HFF-Myc (cell line): ENCODE results near the gene STK25.

Experiments
- DNase-seq: peaks from one replicate; pipeline ENCODE4 v3.0.0-alpha.2; 2011; ENCODE audit warnings: low read depth; ENCODE audit errors: extremely low read depth
- H3K4me3 ChIP-seq: replicated peaks from 2 replicates; pipeline ENCODE4 v1.5.1; 2011; ENCODE audit warnings: low read depth, mild to moderate bottlenecking, control low read depth, low read length
- TF ChIP-seq, protein P1 (sequence below): IDR thresholded peaks from 2 replicates; pipeline ENCODE4 v1.5.1; 2012; ENCODE audit warnings: mild to moderate bottlenecking, low read depth, low read length, control low read depth; ENCODE audit errors: missing control alignments

STK25 gene

DNA sequence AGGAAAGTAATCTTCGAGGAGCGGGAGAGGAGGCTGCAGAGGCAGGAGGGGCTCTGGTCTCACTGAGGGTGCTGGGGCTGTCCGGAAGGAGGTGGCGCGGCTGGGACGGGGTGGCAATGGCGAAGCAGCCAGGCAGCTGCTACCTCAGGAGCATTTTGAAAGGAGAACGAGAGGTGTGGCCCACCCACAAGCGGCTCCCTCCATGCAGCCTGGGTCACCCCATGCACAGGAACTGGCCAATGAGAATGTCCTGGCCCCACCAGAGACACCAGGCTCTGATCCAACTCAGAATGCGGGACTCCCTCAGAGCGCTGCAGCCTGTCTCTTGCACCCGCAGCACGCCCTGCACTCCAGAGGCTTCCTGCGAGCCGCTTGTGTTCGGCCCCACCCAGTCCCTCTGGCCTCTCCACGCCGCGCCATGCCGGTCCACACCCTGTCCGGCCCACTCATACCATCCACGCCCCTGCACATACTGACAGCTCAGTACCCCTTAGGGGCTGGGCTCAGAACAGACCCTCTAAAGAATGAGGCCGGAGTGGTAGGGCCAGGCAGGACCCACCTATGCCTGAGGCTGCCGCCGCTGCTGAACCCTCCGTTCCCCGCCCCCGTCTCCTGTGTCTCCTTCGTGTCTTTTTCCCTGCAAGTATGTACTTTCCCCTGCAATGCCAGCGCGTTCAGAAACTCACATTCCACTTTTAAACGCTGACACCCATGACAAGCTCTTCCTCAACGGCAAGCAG lies 43.8 kb upstream of the STK25 start:
- TF ChIP-seq, protein P1, sequence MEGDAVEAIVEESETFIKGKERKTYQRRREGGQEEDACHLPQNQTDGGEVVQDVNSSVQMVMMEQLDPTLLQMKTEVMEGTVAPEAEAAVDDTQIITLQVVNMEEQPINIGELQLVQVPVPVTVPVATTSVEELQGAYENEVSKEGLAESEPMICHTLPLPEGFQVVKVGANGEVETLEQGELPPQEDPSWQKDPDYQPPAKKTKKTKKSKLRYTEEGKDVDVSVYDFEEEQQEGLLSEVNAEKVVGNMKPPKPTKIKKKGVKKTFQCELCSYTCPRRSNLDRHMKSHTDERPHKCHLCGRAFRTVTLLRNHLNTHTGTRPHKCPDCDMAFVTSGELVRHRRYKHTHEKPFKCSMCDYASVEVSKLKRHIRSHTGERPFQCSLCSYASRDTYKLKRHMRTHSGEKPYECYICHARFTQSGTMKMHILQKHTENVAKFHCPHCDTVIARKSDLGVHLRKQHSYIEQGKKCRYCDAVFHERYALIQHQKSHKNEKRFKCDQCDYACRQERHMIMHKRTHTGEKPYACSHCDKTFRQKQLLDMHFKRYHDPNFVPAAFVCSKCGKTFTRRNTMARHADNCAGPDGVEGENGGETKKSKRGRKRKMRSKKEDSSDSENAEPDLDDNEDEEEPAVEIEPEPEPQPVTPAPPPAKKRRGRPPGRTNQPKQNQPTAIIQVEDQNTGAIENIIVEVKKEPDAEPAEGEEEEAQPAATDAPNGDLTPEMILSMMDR: no peak
- no peak for DNase-seq
- H3K4me3 ChIP-seq: no peak overlapping the region

DNA sequence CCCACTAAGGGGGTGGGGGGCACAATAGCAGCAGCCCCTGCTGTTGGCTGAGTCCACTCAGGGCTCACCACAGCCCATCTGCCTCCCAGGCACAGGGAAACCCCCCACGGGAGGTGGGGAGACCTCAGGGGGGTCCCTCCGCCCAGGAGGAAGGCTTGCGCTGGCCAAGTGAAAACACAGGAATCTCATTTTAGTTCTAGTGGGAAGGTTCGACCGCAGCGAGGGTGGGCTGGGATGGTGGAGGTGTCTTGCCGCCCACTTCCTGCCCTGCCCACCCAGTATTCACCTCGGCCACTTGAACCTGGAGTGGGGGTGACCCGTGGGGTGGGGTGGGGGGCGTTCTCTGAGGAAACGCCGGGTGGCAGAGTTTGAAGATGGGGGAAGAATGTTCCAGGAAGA lies 43.2 kb upstream of the STK25 start:
- DNase-seq: no peak
- TF ChIP-seq, protein P1: no peak
- H3K4me3 ChIP-seq: no peak overlapping the region

DNA sequence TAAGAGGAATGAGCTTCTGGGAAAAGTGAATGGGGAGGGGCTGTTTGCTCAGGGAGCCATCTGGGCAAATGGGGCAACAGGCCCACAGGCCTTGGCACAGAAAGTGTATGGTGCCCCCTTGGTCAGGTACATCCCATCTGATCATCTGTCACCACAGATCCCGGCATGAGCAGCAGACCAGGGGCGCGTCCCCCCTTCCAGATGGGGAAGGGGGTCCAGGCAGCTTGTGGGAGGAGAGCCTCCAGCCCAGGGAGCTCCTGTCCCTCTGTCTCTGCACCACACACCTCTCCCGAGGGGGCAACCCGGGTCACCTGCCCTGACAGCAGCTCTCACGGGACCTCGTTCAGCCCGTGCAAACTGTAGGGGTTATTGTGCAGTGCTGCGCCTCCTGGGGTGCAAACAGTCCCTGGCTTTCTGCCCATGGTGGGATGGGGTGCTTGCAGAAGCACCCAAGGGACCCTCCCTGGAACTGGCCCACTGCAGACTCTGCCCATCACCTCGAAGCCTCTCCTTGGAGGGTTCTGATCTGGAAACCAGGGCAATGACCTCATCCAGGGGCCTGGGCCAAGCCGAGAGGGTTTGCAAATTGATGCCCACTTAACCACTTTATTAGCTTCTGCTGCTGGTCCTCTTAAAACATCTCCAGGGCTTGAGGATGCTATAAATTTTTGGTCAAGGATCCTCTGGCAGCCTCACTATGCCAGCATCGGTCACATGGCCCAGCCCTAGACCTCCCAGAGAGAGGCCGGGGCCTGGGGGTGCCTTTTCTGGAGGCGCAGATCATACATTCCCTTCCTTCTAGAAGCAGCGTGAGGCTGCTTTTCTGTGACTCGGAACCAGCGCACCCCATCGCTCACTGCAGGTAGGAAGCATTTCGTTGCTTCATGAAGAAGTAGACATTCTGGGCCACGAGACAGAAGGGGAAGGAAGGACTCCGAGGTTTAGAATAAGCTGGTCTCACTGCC lies 42.5 kb upstream of the STK25 start:
- no peak overlapping the region for H3K4me3 ChIP-seq
- no peak for DNase-seq
- TF ChIP-seq, protein P1: no peak

DNA sequence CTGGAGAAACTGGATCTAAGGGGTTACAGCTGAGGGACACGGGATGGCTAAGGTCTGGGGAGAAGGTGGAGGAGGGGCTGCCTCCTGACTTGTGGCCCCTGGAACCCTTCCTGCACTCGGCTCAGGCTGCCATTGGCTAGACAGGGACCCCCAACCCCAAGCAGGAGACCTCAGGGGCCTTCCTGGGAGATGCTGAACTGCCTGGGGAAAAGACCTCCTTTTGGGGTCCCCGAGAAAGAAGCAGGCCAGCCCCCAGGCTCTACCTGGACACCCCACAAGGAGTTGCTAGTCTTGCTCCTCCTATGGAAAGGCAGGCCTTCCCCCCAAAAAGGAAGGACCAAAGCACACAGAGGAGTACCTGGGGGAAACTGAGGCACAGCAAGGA lies 40.1 kb upstream of the STK25 start:
- TF ChIP-seq, protein P1: no peak
- H3K4me3 ChIP-seq: no peak overlapping the region
- no peak for DNase-seq

DNA sequence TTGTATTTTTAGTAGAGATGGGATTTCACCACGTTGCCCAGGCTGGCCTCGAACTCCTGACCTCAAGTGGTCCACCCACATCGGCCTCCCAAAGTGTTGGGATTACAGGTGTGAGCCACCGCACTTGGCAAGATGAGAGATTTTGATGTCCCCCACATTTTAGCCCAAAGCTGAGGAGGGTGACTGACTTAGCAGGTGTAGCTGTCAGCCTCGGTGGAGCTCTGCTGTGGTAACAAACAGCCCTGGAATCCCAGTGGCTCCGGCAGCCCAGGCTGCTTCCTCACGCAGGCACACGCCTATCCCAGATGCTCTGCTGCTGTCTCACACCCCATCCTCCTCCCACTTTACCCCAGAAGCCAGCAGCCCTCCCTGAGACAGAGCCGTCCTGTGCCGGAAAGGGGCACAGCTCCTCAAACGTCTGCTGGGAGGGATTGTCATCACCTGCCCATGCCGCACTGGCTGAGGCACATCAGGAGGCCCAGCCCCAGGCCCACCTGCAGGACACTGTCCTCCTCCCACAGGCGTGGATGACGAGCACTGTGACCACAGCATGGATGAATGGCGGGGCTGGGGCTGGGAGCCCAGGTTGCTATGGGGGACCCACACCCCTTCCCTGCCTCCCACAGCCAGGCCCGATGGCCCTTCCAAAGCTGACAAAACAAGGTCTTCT lies 39.5 kb upstream of the STK25 start:
- H3K4me3 ChIP-seq: no peak overlapping the region
- TF ChIP-seq, protein P1: no peak
- DNase-seq: no peak

DNA sequence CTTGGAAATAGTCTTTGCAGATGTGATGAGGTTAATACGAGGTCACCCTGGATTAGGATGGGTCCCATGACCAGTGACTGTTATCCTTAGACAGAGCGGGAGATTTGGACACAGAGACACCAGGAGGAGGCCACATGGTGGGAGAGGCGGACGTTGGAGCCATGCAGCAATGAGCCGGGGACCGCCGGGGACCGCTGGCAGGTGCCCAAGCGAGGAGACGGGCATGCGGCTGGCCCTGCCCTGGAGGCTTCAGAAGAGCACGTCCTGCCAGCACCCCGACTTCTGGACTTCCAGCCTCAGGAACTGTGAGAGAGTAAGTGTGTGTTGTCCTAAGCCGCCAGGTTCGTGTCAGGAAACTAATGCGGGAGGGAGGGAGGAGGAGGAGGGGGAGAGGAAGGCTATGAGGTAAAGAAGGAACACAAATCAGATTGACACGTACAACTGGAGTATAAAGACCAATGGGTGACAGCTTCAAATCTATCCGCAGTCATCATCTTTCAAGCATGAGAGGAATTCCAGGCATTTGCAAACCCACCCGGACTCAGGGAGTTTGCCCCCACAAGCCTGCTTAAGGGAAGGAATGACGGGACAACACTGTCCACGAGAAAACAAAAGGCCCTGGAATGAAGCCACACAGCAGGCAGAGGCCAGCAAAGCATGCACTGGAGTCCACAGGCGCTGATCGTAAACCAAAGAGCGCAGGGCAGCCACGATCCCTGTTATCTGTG lies 38.6 kb upstream of the STK25 start:
- TF ChIP-seq, protein P1: no peak
- H3K4me3 ChIP-seq: no peak overlapping the region
- DNase-seq: no peak
